NCI-H82 treated with DMSO at 0.1 percent for 48 hours (cell line): ENCODE measurements around the gene CCDC33.

Experiments used
- DNase-seq: peaks from one replicate; lab custom pipeline; 2025; ENCODE audit not compliant: unreplicated experiment; lab: John Stamatoyannopoulos, UW

The CCDC33 gene

DNA sequence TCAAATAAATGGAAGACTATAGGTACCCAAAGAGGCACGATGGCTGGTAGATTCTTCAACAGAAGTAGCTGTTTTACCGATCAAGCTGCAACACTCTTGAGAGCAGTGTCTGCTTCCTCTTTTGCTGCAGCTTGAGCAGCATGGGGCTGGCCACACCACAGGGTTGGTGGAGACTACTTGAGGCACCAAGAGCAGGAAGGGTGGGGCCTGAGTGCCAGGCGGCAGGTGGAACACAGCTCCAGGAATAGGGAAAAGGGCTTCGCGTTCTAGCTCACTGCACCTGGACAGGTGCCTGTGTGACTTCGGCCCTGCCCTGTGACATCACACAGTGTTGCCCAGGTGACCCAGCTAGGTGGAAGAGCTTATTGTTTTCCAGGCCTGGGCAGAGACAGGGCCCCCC, at the start of gene CCDC33:
TSS of gene CCDC33 (plus strand) at position 365 of the 400 bp plus-strand sequence. CDS start 394 bp downstream, outside the sequence.
- no peak for DNase-seq

DNA sequence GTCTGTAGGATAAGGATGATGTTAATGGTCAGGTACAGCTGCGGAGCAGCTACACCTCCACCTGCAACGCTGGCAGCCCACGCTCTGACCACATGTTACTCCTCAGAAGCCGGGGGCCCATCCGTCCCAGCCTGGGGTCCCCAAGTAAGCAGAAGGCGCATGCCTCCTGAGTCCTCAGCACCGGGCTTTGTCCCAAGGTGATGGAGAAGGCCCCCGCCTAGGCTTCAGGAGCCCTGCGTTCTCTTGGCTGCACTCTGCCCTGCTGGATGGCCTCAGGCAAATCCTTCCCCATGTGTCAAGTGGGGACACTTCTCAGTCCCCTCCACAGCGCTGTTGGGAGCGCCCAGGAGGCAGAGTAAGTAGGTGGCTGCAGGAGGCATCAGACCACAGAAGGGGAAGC, 47.9 kb upstream of the CCDC33 start:
- no peak for DNase-seq

DNA sequence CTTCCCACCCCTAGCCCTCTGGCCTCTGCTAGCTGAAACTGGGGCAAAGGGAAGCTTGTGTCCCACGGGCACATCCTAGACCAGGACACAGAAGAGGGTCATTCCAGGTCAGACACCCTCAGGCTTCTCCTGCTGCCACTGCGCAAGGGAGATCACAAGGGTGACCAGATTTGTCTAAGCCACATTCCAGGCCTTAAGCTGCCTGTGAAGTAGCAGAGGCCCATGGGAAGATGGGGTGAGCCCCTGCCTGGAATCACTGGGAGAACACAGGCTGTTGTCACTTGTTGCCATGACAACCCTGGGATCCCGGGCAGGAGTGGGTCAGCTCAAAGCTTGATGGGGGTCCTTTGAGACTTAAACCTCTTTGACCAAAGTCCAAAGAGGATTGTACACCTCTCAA, 44.3 kb upstream of the CCDC33 start:
- peak; percentile 14 for DNase-seq

DNA sequence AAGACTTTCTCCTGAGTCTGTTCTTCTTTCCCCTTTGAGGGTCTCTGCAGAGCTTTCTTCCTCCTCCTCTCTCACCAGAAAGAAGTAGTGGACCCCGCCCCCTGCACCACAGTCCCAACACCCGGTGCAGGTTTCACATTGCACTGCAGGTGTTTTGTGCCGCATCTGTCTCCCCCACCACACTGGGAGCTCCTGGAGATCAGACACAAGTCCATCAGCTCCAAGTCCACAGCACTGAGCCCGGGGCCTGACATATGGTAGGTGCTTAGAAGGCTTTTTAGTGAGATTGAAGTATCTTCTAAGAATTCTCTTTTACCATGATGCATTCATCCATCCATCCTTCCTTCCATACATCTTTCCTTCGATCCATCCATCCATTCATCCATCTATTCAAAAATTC, 43.4 kb upstream of the CCDC33 start:
- no peak for DNase-seq

DNA sequence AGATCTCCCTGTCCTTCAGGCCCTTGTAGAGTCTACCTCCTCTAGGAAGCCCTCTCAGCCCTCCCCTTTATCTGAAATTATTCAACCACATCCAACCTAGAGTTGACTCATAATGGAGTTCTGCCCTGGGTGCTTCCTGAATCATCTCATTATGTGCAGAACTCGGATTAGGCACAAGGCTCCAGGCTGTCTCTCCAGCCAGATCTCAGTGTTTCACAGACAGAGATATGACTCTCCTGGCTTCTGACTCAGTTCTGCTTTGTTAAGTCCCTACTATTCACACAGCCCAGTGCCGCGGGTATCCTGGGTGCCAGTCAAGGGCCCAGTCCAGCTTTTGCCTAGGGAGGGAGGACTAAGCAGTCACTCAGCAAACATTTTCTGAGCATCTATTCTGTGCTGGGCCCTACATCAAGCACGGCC, 42.8 kb upstream of the CCDC33 start:
- DNase-seq = peak; percentile 35

DNA sequence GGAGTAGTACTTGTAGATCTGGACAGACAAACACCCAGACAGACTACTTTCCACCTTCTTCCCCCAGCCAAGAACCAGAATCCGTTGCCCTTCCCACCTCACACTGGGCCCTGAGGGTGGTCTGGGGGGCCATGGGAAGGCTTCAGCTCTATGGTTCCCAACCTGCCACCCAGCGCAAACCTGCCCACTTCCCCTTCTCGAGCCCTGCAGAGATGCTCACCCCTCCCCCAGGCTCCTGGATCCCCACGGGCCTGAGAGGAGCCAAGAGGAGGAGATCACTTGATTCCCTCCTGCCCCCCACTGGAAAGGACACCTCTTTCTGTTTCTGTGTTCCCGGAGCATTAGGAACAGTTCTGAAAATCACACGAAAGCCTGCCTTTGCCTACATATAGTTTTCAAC, 42.2 kb upstream of the CCDC33 start:
- DNase-seq = no peak

DNA sequence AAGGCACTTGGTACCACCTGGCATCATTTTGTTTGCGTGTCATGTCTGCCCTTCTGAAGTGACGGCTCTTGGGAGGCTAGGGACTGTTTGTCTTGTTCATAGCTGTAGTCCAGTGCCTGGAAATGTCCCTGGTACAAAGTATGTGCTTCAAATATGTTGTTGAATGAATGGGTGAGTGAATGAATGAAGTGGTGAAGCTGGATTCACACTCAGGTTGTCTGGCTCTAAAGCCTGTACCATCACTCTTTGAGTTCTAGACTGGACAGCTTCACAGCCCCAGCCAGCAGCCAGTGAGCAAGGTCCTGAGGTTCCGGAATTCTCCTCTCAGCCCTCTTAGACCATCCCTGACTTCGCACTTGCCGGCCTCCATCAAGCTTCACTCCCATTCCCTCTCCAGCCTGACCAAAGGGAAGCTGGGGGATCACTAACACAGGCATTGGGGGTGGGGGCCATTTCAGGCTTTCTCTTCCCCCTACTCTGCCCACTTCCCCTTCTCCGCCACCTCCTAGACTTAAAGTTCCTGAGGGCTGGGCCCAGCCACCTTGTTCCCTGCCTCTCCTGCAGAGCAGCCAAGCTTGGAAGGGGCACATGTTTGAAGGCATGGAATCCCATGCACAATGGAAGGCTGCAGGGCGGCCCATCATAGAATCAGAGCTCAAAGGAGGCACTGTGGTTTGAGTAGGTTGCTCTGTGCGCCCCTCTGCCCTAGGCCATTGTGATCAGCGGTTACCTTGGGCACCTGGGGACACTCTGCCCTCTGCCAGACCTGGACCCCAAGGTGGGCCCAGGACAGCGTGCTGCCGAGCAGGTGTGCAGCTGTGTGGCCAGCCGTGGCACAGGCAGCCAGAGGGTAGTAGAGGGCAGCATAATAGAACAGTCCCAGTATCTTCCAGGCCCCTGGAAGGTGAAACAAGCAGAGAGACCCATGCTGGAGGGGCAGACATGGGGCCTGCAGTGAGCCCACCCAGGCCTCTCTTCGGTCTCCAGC, 41.3 kb upstream of the CCDC33 start:
- no peak for DNase-seq

DNA sequence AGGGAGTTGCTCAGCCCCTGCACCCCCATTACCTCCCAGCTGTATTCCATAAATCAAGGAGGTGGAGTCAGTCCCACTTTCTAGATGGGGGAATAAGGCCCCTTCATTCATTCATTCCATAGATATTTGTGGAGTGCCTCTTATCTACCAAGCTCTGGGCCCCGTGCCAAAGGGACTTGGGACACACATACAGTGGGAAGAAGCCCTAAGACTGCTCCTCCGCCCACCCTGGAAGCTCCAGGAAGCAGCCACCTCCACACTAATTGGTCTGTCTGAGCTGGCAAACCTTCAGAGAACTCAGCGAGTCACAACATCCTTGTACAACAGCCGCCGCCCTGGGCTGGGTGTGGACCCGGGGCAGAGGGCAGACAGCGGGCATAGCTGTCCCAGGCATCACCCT, 40.0 kb upstream of the CCDC33 start:
- no peak for DNase-seq

DNA sequence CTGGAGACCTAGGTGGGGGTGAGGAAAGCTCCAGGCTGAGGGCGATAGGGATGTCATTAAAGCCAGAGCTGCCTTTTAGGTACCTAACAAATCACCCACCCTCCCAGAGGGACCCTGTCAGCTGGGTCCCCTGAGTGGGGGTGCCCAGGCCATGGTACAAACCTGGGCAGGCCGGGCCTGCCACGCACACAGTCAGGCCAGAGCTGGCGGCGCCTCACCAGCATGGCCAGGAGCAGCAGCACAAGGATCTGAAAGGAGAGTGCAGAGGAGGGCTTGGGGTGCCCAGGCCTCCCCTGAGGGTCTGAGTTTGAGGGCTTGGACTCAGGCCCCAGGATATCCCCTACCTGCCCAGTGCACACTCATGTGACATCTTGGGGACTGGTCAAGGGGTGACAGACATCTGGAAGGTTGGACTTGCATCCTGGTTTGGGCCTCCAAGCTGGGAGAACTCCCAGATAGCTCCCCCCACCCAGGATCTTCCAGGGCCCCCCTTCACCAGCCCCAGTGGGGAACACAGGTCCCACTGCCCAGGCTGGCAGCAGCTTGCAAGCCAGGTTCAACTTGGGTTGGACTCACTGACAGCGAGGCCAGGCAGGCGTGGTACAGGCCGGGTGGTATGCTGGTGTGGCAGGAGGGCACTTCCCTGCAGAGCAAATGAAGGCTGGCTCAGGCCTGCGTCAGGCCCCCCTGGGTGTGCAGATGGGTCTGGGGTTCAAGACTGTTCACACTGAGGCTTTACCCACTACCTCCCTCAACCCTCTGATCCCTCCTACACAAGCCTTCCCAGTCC, 38.8 kb upstream of the CCDC33 start:
- DNase-seq = no peak

DNA sequence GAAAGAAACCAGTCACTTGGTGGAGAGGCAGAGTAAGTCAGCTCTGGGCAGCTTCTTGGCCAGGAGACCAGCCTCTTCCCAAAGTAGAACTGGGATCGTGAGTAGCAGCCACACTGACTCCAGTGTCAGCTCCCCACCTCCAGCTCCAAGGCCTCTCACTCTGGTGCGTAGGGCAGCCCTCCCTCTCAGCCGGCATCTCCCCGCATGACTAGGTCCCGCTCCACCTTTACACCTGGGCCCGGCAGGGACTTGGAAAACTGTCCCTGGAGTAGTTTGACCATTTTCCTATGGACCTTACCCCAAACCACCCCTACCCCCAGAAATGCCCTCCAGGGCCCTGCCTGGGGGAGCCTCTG, 36.9 kb upstream of the CCDC33 start:
- no peak for DNase-seq

DNA sequence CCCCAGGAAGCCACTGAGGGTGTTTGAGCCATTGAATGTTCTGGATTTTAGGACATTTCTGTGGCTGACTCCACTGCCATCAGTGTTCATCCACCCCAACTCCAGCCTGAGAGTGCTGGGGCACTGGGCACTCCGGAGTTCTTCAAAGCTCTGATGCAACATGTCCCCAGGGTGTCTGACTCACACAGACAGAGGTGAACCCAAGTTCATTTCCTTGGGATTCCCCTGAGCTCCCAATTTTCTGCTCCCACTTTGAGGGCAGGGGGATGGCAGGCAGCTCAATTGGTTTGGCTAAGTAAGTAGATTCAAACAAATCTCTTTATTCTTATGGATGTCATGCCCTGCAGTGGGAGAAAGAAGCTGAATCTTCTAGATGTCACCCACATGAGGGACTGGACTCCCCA, 35.7 kb upstream of the CCDC33 start:
- DNase-seq = no peak

DNA sequence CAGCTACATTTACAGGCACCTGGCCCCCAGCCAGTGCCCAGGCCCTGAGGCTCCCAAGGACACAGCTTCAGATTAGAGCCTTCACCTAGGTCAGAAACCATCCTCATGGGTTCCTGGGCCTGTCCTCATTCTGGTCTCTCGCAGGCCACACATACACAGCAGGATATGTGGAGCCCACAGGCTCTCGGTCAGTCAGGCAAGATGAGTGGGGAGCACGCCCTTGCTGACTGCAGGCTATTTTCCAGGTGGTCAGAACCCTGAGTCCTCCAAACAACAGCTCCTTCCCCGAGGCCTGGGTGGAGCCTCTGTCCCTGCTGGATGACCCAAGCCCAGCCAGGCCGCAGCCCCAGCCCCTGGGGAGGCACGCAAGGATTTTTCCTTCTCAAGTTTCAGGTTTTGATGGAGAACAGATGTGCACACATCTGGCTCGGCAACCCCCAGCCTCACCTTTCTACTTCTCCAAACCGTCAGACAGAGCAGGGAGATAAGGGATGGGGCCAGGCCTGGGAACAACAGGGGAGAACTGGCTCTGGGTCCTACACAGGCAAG, 35.2 kb upstream of the CCDC33 start:
- no peak for DNase-seq

DNA sequence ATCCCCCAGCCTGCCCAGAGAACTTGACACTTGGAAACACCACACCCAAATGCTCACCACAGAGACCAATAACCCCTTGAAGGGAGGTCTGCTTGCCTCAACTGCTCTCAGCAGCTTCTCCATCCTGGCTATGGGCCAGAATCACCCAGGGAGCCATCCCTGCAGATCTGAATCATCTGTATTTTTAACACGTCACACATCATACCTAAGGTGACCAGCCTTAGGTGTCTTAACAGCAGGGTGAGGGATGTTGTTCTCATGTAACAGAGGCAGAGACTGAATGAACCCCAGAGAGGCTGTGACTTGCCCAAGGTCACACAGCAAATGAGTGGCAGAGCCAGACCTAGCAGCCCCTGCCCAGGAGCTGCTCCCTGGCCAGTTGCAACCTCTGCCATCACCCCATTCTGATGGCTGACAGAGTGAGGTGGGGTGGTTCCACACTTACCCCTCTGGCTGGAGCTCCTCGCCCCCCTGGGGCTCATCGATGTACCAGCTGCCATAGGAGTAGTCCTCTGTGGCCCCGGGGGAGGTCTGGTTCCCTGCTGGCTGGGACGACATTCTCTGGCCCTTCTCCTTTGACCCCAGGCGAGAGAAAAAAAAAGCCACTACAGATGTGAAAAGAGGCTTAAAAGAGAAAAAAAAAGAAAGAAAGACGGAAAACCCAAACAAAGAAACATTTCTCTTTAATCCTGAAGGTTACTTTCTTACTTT, 34.3 kb upstream of the CCDC33 start:
- no peak for DNase-seq

DNA sequence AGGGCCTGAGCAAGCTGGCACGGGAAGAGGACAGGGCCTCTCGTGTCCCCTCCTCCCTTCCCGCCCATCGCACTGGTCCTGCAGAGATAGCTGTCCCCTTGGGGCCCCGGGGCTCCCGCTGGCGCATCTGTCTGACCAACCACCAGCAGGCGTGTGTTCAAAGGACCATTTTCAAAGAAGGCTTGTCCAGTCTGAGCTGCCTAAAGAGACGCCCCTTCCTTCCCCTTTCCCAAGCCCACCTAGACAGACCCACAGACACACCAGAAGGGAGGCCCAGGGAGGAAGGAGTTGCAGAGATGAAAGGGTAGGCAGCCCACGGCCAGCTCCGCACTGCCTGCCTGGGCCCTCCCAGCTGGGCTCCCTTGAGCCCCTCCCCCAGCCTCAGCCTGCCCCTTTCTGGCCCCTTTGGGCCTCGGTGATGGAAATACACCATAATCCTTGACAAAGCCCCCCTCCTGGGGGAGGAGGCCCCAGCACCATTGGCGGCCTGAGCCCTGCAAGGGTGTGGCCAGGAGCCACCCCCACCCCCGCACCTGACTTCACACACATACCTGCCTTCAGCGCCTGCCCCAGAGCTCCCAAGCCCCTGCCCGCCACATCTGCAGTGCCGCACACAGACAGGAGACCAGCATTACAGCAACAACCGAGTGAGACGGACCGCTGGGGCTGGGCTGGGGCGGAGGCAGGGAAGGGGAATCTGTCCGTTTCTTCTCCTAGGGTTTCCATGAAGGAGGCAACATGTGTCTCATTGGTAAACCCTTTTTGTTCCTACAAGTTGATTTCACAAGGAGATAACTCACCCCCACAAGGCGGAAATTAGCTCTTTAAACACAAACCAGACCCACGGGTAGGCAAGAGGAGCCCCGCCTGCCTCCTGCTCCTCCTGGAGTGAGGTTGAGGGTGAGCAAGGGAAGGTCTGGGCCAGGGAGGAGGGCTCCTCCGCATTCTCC, 33.4 kb upstream of the CCDC33 start, which contains the start of gene STRA6:
TSS of gene STRA6 (minus strand) at position 336 of the 950 bp plus-strand sequence. CDS start 520 bp downstream, outside the sequence.
- DNase-seq = peak; percentile 79

DNA sequence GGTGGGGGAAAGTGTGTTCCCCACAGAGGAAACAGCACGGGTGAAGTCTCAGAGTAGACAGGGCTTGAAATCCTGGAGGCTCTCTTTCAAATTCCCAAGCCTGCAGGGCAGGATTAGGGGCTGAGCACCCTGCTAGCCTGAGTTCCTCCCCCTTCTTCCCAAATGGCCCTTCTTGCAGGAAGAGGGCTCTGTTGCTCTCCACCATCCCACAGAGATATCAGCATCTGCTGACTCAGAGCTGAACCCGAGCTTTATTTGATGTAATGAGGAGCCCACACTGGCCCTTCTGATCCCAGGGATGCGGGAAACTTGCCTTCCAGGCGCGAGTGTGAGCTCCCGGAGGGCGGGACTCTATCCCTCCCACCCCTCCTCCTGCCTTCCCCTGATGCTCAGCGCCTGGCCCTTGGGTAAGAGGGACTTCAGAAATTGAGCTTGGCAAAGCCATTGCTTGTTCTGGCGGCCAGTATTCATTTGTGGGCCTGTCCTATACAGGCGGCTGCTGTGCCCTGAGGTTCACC, 32.2 kb upstream of the CCDC33 start:
- peak; percentile 49 for DNase-seq

DNA sequence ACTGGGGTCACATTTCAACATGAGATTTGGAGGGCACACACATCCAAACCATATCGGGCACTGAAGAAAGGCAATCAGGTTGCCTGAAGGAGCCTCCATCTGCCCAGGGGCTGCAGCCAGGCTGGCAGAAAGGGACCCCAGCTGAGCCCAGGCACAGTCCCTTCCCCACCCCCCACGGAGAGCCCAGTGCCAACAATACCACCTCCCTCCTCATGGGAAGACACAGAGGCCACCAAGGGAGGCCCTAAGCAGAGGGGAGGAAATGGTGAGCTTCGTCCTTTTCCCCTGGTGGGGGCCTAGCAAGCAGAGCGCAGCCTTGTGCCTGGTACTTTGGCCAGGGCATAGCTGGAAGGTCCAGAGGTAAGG, 30.6 kb upstream of the CCDC33 start:
- no peak for DNase-seq

DNA sequence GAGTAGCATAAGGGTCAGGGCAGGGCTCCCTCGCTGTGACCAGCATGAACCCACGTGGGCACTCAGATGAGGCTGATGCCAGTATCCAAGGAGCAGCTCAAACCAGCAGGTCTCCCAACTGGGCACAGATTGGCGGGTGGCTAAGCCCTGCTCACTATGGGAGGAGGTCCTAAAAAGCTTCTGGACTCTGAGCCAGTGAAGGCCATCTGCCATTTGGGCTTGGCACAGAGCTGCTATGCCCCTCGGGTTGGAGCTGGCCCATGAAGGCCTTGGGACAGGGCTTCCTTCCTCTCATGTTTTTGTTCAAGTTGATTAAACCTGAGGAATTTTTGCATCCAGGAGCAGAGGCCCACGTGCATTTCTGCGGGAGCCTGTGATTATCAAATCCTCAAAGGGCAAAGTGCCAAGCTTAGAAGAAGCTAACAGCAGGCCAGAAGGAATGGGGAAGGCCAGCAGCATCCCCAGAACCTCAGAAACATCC, 29.3 kb upstream of the CCDC33 start:
- DNase-seq = no peak

DNA sequence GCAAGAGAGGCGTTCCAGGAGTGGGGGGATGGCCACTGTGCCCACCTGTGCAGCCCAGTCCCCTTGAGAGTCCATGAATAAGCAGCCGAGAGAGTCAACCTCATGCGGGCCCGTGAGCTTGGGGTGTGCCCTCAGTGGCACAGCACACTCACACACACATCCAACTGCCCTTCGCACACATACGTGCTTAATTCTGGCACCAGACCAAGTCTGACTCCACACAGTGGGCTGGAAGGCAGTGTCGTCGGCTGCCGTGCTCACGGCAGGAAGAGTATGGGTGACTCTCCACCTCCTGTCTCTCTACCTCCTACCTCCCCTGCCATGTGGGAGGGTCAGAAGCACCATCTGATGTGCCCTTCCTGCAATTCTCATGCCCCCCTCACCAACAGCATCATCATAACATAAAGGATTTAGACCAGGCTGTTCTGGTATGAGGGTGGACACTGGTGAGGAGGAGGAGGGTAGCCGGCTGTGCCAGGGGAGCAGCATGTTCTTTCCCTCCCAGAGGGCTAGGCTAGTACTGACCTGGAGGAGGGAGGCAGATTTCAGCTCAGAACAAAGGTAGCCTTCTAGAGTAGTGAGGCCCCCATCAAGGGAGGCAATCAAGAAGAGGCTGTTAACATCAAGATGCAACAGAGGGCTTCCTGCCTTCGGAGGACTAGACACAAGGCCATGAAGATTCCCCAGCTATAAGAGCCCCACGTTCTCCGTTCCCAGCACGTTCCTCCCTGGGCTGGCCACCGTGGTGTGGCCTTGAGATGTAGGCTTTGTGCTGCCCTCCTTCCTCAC, 28.3 kb upstream of the CCDC33 start:
- no peak for DNase-seq

DNA sequence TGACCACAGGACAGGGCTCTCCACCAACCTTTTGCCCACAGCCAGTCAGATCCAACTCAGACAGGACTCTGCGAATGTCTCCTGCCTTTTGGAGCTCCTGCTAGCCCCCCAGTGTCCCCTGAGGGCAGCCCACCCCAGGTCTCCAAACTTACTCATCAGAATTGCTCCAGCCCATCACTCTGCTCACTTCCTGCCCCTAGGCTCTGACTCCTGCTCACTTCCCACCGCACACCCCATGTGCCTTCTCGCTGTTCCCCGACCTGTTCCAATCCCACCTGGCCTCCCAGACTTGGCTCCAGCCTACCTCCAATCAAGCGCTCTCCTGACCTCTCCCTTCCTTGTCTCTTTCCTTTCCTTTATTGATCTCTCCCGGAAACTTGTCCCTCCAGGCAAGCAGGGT, 27.6 kb upstream of the CCDC33 start:
- DNase-seq = no peak
